GM12801 (cell line): Measurements from ENCODE around the gene RNH1.

Source experiments
- CTCF ChIP-seq: IDR thresholded peaks from one replicate; pipeline ENCODE4 v1.5.1; 2011; ENCODE audit warnings: control low read depth; ENCODE audit not compliant: insufficient read length; ENCODE audit errors: extremely low read depth

RNH1 gene

GRCh38 chr11:506995-507726 lies at the start of gene RNH1:
TSS of gene RNH1 (minus strand) at chr11:507242. CDS start at chr11:502162, 5,080 bp downstream.
- no peak for TF ChIP-seq CTCF

GRCh38 chr11:555780-556661 lies 49.0 kb upstream of the RNH1 start:
- no peak for TF ChIP-seq CTCF

GRCh38 chr11:555227-555779 lies 48.3 kb upstream of the RNH1 start:
- TF ChIP-seq CTCF = no peak

- TF ChIP-seq CTCF = no peak
Measured at GRCh38 chr11:554428-555226, 47.6 kb upstream of the RNH1 start.

- TF ChIP-seq CTCF = no peak
Measured at GRCh38 chr11:553988-554340, 46.9 kb upstream of the RNH1 start.

- TF ChIP-seq CTCF = no peak
Measured at GRCh38 chr11:553083-553987, 46.3 kb upstream of the RNH1 start.
